DOHH2 (cell line): ENCODE data around the gene GTF2A1.

ENCODE experiments used
- CTCF ChIP-seq: fragments of 200-600 bp; sonication (generic); IDR thresholded peaks from one replicate; pipeline ENCODE4 v1.5.1; 2014; ENCODE audit warnings: antibody characterized with exemption, mild to moderate bottlenecking, low read depth, low read length; ENCODE audit not compliant: poor library complexity, severe bottlenecking
- EZH2phosphoT487 ChIP-seq: fragments of 200-600 bp; sonication (generic); IDR thresholded peaks from 2 replicates; pipeline ENCODE4 v1.6.1; 2017; ENCODE audit warnings: borderline replicate concordance, mild to moderate bottlenecking, antibody characterized with exemption, low read length, moderate library complexity, mixed read lengths

DNA sequence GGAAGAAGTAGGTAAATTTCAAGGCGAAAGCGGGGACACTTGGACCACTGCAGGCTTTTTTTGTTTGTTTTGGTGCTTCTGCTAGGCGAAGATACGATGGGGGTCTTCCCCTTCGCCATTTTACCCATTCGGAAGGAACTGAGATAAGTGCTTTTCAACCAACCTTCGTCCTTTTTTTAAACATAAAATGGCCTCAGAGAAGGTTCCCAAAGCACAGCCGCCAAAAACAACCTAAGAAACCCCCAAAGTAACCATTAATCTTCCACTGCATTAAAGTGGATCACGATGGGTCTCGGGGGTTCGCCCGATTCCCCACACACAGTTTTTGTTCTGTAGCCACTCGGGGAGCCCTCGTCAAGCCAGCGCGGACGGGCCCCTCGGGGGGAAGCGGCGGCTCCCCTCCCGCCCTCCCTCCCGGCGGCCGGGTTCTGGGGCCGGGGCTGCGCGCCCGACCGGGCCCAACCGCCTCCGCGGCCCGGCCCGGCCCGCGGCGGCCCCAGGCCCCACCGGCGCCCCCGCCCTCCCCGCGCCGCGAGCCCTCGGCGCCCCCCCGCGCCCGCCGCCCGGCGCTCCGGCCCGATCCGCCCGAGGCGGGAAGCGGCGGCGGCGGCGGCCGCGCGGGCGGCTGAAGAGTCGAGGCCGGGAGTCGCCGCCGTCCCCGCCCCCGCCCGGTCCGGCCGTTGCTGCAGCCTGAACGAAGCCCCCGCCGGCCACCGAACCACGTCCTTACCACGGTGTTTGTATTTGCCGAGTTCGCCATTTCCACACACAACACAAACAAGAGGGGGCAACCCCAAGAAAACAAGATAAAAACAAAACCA is 790 bp downstream of the GTF2A1 start:
- TF ChIP-seq CTCF (no peak), EZH2phosphoT487 (no peak)
